Activated CD4-positive, alpha-beta T cell treated with anti-CD3 and anti-CD28 coated beads, Interleukin-2, amount 10 ng/mL, durations not matched to agents 24 days and 14 days (primary cell): ENCODE measurements around the gene SAP25. TPM values are rescaled to one million over a fixed set of nuclear protein-coding genes. Genes with fewer than 3 reads are reported as not detected.

ENCODE experiments used
- DNase-seq: peaks from one replicate; pipeline ENCODE4 v3.0.0; 2022
- H3K27ac Mint-ChIP-seq: one replicate; pipeline ENCODE4 v1.8.0; 2022; ENCODE audit warnings: mild to moderate bottlenecking, mixed read lengths
- H3K27me3 Mint-ChIP-seq: one replicate; pipeline ENCODE4 v1.8.0; 2022; ENCODE audit warnings: mixed read lengths
- H3K36me3 Mint-ChIP-seq: one replicate; pipeline ENCODE4 v1.8.0; 2022; ENCODE audit warnings: low read depth, mild to moderate bottlenecking, mixed read lengths
- H3K4me1 Mint-ChIP-seq: one replicate; pipeline ENCODE4 v1.8.0; 2021; ENCODE audit warnings: mixed read lengths
- H3K4me3 Mint-ChIP-seq: one replicate; pipeline ENCODE4 v1.8.0; 2022; ENCODE audit warnings: mild to moderate bottlenecking, moderate library complexity, mixed read lengths
- H3K9me3 Mint-ChIP-seq: one replicate; pipeline ENCODE4 v1.8.0; 2021; ENCODE audit warnings: mixed read lengths
- intact Hi-C: fragments of 100-400 bp; cut with micrococcal nuclease; formaldehyde crosslinking; loops from one replicate; pipeline ENCODE4 v1.15.1; 2023
- total RNA-seq: library from RNA; stranded (reverse); gene quantifications from 2 replicates; pipeline ENCODE4 v1.2.3, GENCODE V29; 2022

Gene SAP25
- total RNA-seq, 1 donor from 2014 or later = 11.3 TPM

- intact Hi-C loops = loop anchor here (1.0 to 10.0 kb wide), 12 partner anchors 20 to 461 kb away; partner anchors contain the start of genes AGFG2, GIGYF1, GNB2 and MBLAC1
- DNase-seq = peak; percentile 92
- peaks cover 6% of the 10 kb centered on the region for H3K27me3 Mint-ChIP-seq
- peak within 1 kb of the TSS; percentile 91 for H3K4me3 Mint-ChIP-seq
- peaks cover 3% of the 10 kb centered on the region for H3K36me3 Mint-ChIP-seq
- H3K27ac Mint-ChIP-seq = peak within 1 kb of the TSS; percentile 96
- peaks cover 30% of the 10 kb centered on the region for H3K4me1 Mint-ChIP-seq
- H3K9me3 Mint-ChIP-seq = no peaks in the 10 kb centered on the region
Observed at GRCh38 chr7:100585511-100586265, 12.0 kb upstream of the SAP25 start, which contains the start of gene LRCH4. Gene LRCH4, minus strand, starts transcription at chr7:100586129. Its CDS starts 29 bp downstream, at chr7:100586100.

GRCh38 chr7:100584683-100585510 lies 11.2 kb upstream of the SAP25 start:
- Mint-ChIP-seq H3K4me1 (peaks cover 30% of the 10 kb centered on the region), H3K36me3 (peaks cover 3% of the 10 kb centered on the region), H3K27ac (peak overlapping the region; percentile 96), H3K4me3 (peak overlapping the region; percentile 91), H3K27me3 (no peaks in the 10 kb centered on the region), H3K9me3 (no peaks in the 10 kb centered on the region)
- intact Hi-C loops = loop anchor here (5.0 to 10.0 kb wide), 3 partner anchors 107 to 460 kb away; partner anchors contain the start of genes GIGYF1, MBLAC1 and SLC12A9
- DNase-seq = peak; percentile 71

- DNase-seq = no peak
- Mint-ChIP-seq H3K4me3 (peak overlapping the region; percentile 91), H3K4me1 (peaks cover 30% of the 10 kb centered on the region), H3K9me3 (no peaks in the 10 kb centered on the region), H3K27ac (peak overlapping the region; percentile 96), H3K36me3 (peaks cover 7% of the 10 kb centered on the region), H3K27me3 (no peaks in the 10 kb centered on the region)
- intact Hi-C loops = loop anchor here (10.0 kb wide), 1 partner anchor 459 kb away; the partner anchor contains the start of gene MBLAC1
Observed at GRCh38 chr7:100584054-100584682, 10.5 kb upstream of the SAP25 start.

- peak; percentile 93 for DNase-seq
- Mint-ChIP-seq H3K4me3 (peak overlapping the region; percentile 91), H3K27me3 (no peaks in the 10 kb centered on the region), H3K27ac (peak overlapping the region; percentile 96), H3K36me3 (peaks cover 11% of the 10 kb centered on the region), H3K4me1 (peaks cover 30% of the 10 kb centered on the region), H3K9me3 (no peaks in the 10 kb centered on the region)
- intact Hi-C loops = loop anchor here (1.0 to 10.0 kb wide), 3 partner anchors 15 to 459 kb away; partner anchors contain the start of genes MBLAC1 and TSC22D4
Observed at GRCh38 chr7:100583132-100584053, 9.7 kb upstream of the SAP25 start.

- peak overlapping the region; percentile 96 for H3K27ac Mint-ChIP-seq
- intact Hi-C loops = loop anchor here (1.0 to 10.0 kb wide), 3 partner anchors 14 to 458 kb away; partner anchors contain the start of genes MBLAC1 and TSC22D4
- no peaks in the 10 kb centered on the region for H3K27me3 Mint-ChIP-seq
- peaks cover 28% of the 10 kb centered on the region for H3K4me1 Mint-ChIP-seq
- peaks cover 18% of the 10 kb centered on the region for H3K36me3 Mint-ChIP-seq
- peak overlapping the region; percentile 91 for H3K4me3 Mint-ChIP-seq
- no peak for DNase-seq
- H3K9me3 Mint-ChIP-seq = no peaks in the 10 kb centered on the region
Observed at GRCh38 chr7:100582650-100583049, 8.9 kb upstream of the SAP25 start.

- Mint-ChIP-seq H3K27me3 (no peaks in the 10 kb centered on the region), H3K4me3 (peak overlapping the region; percentile 91), H3K9me3 (no peaks in the 10 kb centered on the region), H3K4me1 (peaks cover 28% of the 10 kb centered on the region), H3K27ac (peak overlapping the region; percentile 96), H3K36me3 (peaks cover 21% of the 10 kb centered on the region)
- intact Hi-C loops = loop anchor here (2.0 to 10.0 kb wide), 2 partner anchors 13 to 457 kb away; partner anchors contain the start of gene MBLAC1
- DNase-seq = no peak
Observed at GRCh38 chr7:100582041-100582579, 8.4 kb upstream of the SAP25 start.

GRCh38 chr7:100580466-100581283 lies 7.0 kb upstream of the SAP25 start:
- Mint-ChIP-seq H3K9me3 (no peaks in the 10 kb centered on the region), H3K27ac (no peak overlapping the region), H3K4me3 (no peak overlapping the region), H3K4me1 (peaks cover 25% of the 10 kb centered on the region), H3K36me3 (peaks cover 25% of the 10 kb centered on the region), H3K27me3 (no peaks in the 10 kb centered on the region)
- DNase-seq = no peak
- intact Hi-C loops = loop anchor here (10.0 kb wide), 1 partner anchor 456 kb away; the partner anchor contains the start of gene MBLAC1

- no peaks in the 10 kb centered on the region for H3K9me3 Mint-ChIP-seq
- intact Hi-C loops = no loop called here
- H3K4me3 Mint-ChIP-seq = no peak overlapping the region
Observed at GRCh38 chr7:100578246-100579183, 4.8 kb upstream of the SAP25 start.

GRCh38 chr7:100577507-100577906 lies 3.8 kb upstream of the SAP25 start:
- Mint-ChIP-seq H3K9me3 (no peaks in the 10 kb centered on the region), H3K27ac (no peak overlapping the region), H3K36me3 (peaks cover 35% of the 10 kb centered on the region), H3K4me1 (peaks cover under 1% of the 10 kb centered on the region), H3K27me3 (no peaks in the 10 kb centered on the region), H3K4me3 (no peak overlapping the region)
- intact Hi-C loops = no loop called here
- no peak for DNase-seq

More at GRCh38 chr7:100578246-100579183, 4.8 kb upstream of the SAP25 start:
- Mint-ChIP-seq H3K4me1 (peaks cover 8% of the 10 kb centered on the region), H3K27me3 (no peaks in the 10 kb centered on the region), H3K27ac (no peak overlapping the region), H3K36me3 (peaks cover 35% of the 10 kb centered on the region)
- DNase-seq = no peak

- Mint-ChIP-seq H3K27me3 (no peaks in the 10 kb centered on the region), H3K36me3 (peaks cover 39% of the 10 kb centered on the region), H3K4me1 (no peaks in the 10 kb centered on the region), H3K4me3 (no peak overlapping the region), H3K9me3 (no peaks in the 10 kb centered on the region), H3K27ac (no peak overlapping the region)
- no peak for DNase-seq
- intact Hi-C loops = no loop called here
Observed at GRCh38 chr7:100577103-100577502, 3.4 kb upstream of the SAP25 start.
